D721Med (cell line): ENCODE results near the gene OTUB1.

Experiments
- DNase-seq: peaks from one replicate; pipeline ENCODE4 v3.0.0; 2011; ENCODE audit warnings: low spot score; ENCODE audit not compliant: insufficient read length
- FAIRE-seq: peaks from 2 replicates; lab custom pipeline; 2011; peaks lifted over from hg19 to GRCh38; lab: Jason Lieb, UNC
- TF ChIP-seq, protein P1 (sequence below): IDR thresholded peaks from 2 replicates; pipeline ENCODE4 v1.5.1; 2012; ENCODE audit warnings: mild to moderate bottlenecking, control low read depth; ENCODE audit not compliant: insufficient read depth; ENCODE audit errors: missing control alignments

The OTUB1 gene

DNA sequence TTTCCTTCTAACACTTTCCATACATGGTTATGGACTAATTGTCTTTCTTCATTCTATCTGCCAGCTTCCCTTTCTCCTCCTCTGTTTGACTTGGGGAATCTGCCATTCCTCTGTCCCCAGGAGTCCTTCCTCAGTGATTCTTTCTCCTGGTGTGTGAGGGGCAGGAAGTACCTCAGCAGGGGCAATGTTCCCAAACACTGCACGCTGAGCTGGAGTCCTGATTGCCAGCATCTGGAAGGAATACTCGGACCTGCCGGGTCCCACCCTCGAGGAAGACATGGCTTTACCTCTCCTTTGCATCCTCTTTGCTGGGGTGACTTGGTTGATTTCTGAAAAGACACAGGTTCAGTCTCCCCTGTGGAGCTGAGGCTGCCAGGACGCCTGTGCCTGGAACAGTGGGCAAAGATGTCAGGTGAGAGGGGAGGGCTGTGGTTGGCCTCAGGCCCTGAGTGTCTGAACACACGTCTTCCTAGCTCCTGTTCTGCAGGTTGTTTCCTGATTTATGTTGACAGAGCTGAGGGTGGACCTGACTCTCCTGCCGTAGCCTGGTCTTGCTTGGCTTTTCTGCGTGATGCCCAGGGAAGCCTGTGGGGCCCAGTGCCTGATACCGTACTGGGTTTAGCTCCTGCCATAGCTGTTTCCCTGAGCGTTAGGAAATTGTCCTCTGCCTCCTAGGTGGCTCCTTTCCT is 7.5 kb upstream of the OTUB1 start:
- DNase-seq (no peak), FAIRE-seq (no peak)
- TF ChIP-seq, protein P1, sequence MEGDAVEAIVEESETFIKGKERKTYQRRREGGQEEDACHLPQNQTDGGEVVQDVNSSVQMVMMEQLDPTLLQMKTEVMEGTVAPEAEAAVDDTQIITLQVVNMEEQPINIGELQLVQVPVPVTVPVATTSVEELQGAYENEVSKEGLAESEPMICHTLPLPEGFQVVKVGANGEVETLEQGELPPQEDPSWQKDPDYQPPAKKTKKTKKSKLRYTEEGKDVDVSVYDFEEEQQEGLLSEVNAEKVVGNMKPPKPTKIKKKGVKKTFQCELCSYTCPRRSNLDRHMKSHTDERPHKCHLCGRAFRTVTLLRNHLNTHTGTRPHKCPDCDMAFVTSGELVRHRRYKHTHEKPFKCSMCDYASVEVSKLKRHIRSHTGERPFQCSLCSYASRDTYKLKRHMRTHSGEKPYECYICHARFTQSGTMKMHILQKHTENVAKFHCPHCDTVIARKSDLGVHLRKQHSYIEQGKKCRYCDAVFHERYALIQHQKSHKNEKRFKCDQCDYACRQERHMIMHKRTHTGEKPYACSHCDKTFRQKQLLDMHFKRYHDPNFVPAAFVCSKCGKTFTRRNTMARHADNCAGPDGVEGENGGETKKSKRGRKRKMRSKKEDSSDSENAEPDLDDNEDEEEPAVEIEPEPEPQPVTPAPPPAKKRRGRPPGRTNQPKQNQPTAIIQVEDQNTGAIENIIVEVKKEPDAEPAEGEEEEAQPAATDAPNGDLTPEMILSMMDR, result no peak

DNA sequence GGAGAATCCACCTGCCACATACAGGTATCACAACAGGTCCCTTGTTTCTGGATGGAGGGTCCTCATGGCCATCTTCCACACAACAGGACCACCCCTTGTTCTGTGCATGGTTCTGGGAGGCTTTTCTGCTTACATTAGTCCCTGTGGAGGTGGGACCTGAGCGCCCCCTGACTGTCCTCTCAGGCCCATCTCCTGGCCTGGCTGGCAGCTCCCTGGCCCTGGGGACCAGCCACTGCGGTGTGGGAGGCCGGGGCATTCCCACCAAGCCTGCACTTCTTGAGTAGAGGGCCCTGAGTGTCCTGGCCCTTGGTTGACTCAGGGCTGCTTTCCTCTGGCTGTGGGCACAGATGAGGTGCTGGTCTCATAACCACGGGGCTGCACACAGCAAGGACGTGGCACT is 6.8 kb upstream of the OTUB1 start:
- DNase-seq, result no peak
- FAIRE-seq, result no peak
- TF ChIP-seq, protein P1, result no peak

DNA sequence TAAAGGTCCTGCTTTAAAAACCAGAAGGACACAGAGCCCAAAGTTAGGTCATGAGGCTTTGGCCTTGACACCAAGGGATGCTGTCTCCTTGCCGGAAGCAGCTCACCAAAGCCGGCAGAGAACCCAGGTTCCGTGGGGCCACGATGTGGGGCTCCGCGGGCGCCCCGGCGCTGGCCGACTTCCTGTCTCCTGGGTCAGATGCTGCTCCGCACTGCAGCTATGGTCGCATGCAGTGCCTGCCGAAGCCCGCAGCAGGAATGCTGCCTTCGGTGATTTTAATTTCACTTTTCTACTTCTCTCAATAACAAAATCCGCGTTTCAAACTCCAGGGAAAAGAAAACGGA is 454 bp upstream of the OTUB1 start:
- no peak for DNase-seq
- TF ChIP-seq, protein P1, result no peak
- no peak for FAIRE-seq

DNA sequence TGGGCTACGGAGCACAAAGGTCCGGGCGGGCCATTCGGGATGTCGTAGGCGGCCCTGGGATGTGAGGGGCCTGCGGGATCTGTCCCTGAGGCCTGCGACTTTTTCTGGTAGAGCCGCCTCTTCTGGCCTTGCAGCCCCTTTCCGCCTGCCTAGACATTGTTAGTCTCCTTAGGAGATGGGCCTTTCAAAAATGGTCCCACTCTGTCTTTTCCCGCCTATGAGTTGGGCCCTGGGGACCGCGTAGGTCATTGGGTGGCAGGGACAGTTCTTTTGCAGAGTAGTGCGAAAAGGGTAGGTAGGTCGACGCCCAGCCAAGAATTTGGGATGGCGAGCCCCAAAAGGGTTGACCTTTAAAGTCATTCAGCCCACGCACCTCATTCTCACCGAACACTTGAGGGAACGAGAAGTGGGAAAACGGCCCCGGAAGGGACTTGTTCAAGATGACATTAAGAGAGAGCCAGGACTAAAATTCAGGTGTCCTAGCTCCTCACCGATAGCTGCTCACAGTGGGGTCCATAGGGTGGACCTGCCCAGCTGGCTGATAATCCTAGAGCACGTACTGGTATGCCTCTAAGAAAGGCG is 785 bp downstream of the OTUB1 start:
- TF ChIP-seq, protein P1, result no peak
- FAIRE-seq, result no peak
- DNase-seq, result no peak

DNA sequence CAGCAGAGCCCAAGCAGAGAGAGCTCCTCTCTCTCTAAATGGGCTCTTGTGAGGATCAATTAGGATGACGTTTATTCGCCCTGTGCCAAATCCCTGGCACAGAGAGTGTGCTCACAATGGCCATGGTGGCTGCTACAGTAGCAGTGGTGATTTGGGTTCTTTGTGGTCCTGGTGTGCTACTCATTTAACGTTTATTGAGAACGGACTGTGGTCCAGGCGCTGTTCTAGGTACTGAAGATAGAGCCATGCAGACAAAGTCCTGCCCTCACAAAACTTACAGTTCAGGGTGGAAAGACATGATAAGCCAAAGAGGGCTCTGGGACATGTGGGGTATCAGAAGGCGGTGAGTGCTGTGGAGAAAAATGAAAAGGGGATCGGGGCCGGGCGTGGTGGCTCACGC is 5.3 kb downstream of the OTUB1 start:
- TF ChIP-seq, protein P1, result no peak
- DNase-seq, result no peak
- no peak for FAIRE-seq

DNA sequence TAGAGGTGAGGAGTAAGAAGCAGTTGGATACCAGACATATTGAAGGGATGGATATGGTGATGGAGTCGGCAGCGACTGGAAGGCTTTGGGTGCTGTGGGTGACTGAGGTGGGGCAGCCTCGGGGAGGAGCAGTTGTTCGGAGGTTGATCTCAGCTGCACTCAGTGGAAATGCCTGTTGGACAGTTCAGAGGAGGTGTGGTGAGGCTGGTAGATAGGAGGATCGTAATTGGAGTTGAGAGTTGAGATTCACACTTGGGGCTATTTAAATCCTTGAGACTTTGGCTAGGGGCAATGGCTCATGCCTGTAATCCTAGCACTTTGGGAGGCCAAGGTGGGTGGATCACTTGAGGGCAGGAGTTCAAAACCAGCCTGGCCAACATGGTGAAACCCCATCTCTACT is 6.9 kb downstream of the OTUB1 start:
- TF ChIP-seq, protein P1, result no peak
- no peak for DNase-seq
- FAIRE-seq, result no peak

DNA sequence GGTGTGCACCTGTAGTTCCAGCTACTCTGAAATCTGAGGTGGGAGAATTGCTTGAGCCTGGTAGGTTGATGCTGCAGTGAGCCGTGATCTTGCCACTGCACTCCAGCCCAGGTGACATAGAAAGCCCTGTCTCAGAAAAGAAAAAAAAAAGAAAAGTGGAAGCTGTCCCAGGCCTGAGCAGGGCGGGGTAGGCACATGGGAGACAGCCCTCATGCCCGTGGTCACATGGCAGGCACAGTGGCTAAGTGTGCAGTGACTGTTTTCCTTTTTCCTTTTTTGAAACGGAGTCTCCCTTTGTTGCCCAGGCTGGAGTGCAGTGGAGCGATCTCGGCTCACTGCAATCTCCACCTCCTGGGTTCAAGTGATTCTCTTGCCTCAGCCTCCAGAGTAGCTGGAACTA is 7.8 kb downstream of the OTUB1 start:
- TF ChIP-seq, protein P1, result no peak
- DNase-seq (no peak), FAIRE-seq (no peak)
